Measurements from ENCODE around the gene FEZ2. TPM values are rescaled to one million over a fixed set of nuclear protein-coding genes. Genes with fewer than 3 reads are reported as not detected.

The FEZ2 gene
- total and polyA plus RNA-seq, 5 donors from 2014 or later, result 3.3 to 18.1 (median 4.4) TPM

DNA sequence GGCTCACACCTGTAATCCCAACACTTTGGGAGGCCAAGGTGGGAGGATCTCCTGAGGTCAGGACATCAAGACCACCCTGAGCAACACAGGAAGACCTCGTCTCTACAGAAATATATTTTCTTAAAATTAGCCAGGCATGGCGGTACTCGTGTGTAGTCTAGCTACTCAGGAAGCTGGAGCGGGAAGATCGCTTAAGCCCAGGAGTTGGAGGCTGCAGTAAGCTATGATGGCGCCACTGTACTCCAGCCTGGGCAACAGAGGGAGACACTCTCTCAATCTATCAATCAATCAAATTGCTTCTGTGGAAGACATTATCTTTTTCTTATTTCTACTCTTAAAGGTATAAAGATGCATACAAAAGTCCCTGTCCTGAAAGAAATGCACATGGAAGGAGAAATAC lies 11.3 kb downstream of the FEZ2 start:
- Mint-ChIP-seq H3K36me3 (peaks cover 62% of the 10 kb centered on the region), H3K27ac (no peak overlapping the region), H3K27me3 (no peaks in the 10 kb centered on the region), H3K4me3 (no peak overlapping the region), H3K4me1 (peaks cover 17 to 36% (median 18%) of the 10 kb centered on the region in 4 donors), H3K9me3 (no peaks in the 10 kb centered on the region)
- ATAC-seq (ENCODE audit: low read depth in 2 of 2) (no peak), DNase-seq (no peak)
- Histone ChIP-seq H3K27ac (ENCODE audit: insufficient read depth, low read length, poor library complexity, severe bottlenecking) (no peak overlapping the region), H3K36me3 (ENCODE audit: control insufficient read depth, insufficient read depth, low read length) (peaks cover 67% of the 10 kb centered on the region), H3K9me3 (ENCODE audit: control insufficient read depth in 2 of 2, low read length in 2 of 2) (no peaks in the 10 kb centered on the region), H3K27me3 (ENCODE audit: control insufficient read depth, insufficient read depth, low read length) (no peaks in the 10 kb centered on the region), H3K4me1 (ENCODE audit: control insufficient read depth, insufficient read depth, low read length, poor library complexity, severe bottlenecking) (no peaks in the 10 kb centered on the region), H3K4me3 (ENCODE audit: low read depth, low read length) (no peak overlapping the region)

DNA sequence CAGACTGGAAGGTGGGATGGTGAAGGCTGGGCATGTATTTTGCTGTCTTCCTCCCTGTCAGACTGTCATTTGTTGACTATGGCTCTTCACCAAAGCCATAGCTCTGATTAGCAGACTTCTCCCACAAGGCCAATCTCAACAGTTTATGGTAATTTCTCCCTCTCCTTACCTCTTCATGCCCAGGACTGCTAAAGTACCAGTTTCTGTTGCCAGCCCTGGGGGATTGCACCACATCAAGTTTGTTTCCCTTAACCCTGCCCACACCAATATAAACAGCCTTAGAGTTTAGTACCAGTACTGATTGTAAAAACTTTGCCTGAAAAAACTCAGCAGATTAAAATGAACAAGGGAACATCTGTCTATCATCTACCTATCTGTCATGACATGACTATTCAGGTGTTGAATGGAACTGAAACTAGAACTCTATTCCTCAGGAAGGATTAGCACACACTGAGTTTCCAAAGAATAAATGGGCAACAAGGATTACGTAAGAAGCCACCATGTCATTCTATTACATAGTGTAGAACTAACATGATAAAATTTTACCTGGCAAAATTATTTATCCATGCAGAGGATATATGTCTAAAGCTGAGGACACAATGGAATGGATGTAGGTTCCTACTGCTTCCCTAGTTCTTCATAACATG lies 13.7 kb downstream of the FEZ2 start:
- H3K4me1 Mint-ChIP-seq, result peaks cover 3 to 28% (median 8%) of the 10 kb centered on the region in 4 donors
- no peak overlapping the region for H3K4me3 Mint-ChIP-seq
- Histone ChIP-seq H3K4me1 (ENCODE audit: control insufficient read depth, insufficient read depth, low read length, poor library complexity, severe bottlenecking) (no peaks in the 10 kb centered on the region), H3K27me3 (ENCODE audit: control insufficient read depth, insufficient read depth, low read length) (no peaks in the 10 kb centered on the region), H3K4me3 (ENCODE audit: low read depth, low read length) (no peak overlapping the region), H3K36me3 (ENCODE audit: control insufficient read depth, insufficient read depth, low read length) (peaks cover 75% of the 10 kb centered on the region), H3K27ac (ENCODE audit: insufficient read depth, low read length, poor library complexity, severe bottlenecking) (no peak overlapping the region), H3K9me3 (ENCODE audit: control insufficient read depth in 2 of 2, low read length in 2 of 2) (no peaks in the 10 kb centered on the region)
- H3K9me3 Mint-ChIP-seq, result no peaks in the 10 kb centered on the region
- H3K27ac Mint-ChIP-seq, result peak overlapping the region in 1 of 3 donors; percentile 38
- ATAC-seq (ENCODE audit: low read depth in 2 of 2), result no peak
- H3K27me3 Mint-ChIP-seq, result no peaks in the 10 kb centered on the region
- peaks cover 78% of the 10 kb centered on the region for H3K36me3 Mint-ChIP-seq
- no peak for DNase-seq

DNA sequence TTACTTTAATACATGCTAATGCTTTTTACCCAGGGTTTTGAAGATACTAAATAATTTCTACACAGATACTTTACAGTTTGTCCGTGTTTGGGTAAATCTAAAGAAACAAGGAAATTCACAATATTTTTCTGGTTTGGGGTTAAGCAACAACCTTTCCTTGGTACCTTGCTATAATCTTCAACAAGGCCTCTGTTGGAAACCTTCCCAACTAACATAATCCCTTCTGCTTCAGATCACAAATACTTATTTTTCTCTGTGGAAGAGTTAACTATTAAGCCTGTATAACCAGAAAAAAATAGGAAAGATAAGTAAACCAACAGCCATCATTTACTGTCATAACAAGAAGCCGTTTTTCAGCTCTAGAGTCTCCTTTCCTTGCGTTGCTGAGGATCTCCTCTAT lies 15.0 kb downstream of the FEZ2 start:
- no peaks in the 10 kb centered on the region for H3K27me3 Mint-ChIP-seq
- Histone ChIP-seq H3K36me3 (ENCODE audit: control insufficient read depth, insufficient read depth, low read length) (peaks cover 78% of the 10 kb centered on the region), H3K27me3 (ENCODE audit: control insufficient read depth, insufficient read depth, low read length) (no peaks in the 10 kb centered on the region), H3K9me3 (ENCODE audit: control insufficient read depth in 2 of 2, low read length in 2 of 2) (no peaks in the 10 kb centered on the region), H3K27ac (ENCODE audit: insufficient read depth, low read length, poor library complexity, severe bottlenecking) (no peak overlapping the region), H3K4me3 (ENCODE audit: low read depth, low read length) (no peak overlapping the region), H3K4me1 (ENCODE audit: control insufficient read depth, insufficient read depth, low read length, poor library complexity, severe bottlenecking) (no peaks in the 10 kb centered on the region)
- no peaks in the 10 kb centered on the region for H3K9me3 Mint-ChIP-seq
- H3K4me1 Mint-ChIP-seq, result peaks cover 3 to 32% (median 9%) of the 10 kb centered on the region in 4 donors
- no peak for ATAC-seq (ENCODE audit: low read depth in 2 of 2)
- no peak for DNase-seq
- no peak overlapping the region for H3K4me3 Mint-ChIP-seq
- peaks cover 87% of the 10 kb centered on the region for H3K36me3 Mint-ChIP-seq
- H3K27ac Mint-ChIP-seq, result no peak overlapping the region

DNA sequence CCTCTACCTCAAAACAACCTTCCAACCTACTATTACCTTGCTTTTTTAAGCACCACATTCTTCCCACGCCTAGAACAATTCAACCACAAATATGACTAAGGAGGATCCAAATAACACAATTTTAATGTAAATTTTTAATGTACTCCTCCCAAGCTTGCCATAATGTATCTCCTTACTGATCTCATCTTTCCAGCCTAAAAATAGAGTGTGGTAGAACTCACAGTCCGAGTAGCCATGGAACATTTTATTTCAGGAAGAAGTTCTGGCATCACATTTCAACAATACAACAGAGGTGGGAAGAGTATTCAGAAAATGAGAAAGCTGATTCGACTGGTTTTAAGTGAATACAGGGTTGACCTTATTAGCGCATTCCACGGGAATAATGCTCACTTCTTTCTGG lies 15.4 kb downstream of the FEZ2 start:
- Mint-ChIP-seq H3K27me3 (no peaks in the 10 kb centered on the region), H3K4me3 (no peak overlapping the region), H3K27ac (peak overlapping the region in 1 of 3 donors; percentile 17), H3K9me3 (no peaks in the 10 kb centered on the region), H3K36me3 (peaks cover 91% of the 10 kb centered on the region), H3K4me1 (peaks cover 3 to 32% (median 9%) of the 10 kb centered on the region in 4 donors)
- ATAC-seq (ENCODE audit: low read depth in 2 of 2) (no peak), DNase-seq (no peak)
- Histone ChIP-seq H3K9me3 (ENCODE audit: control insufficient read depth in 2 of 2, low read length in 2 of 2) (no peaks in the 10 kb centered on the region), H3K4me1 (ENCODE audit: control insufficient read depth, insufficient read depth, low read length, poor library complexity, severe bottlenecking) (no peaks in the 10 kb centered on the region), H3K27me3 (ENCODE audit: control insufficient read depth, insufficient read depth, low read length) (no peaks in the 10 kb centered on the region), H3K4me3 (ENCODE audit: low read depth, low read length) (no peak overlapping the region), H3K36me3 (ENCODE audit: control insufficient read depth, insufficient read depth, low read length) (peaks cover 82% of the 10 kb centered on the region), H3K27ac (ENCODE audit: insufficient read depth, low read length, poor library complexity, severe bottlenecking) (no peak overlapping the region)

DNA sequence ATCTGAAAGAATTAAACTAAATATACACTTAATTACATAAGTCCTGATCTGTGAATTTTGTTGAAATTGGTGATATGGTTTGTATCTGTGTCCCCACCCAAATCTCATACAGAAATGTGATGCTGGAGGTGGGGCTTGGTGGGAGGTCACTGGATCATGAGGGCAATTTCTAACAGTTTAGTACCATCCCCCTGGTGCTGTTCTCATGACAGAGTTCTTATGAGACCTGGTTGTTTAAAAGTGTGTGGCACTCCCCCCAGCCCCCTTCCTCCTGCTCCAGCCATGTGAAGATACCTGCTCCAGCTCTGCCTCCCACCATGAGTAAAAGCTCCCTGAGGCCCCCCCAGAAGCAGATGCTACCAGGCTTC lies 18.7 kb downstream of the FEZ2 start:
- no peaks in the 10 kb centered on the region for H3K4me1 ChIP-seq (ENCODE audit: control insufficient read depth, insufficient read depth, low read length, poor library complexity, severe bottlenecking)
- no peaks in the 10 kb centered on the region for H3K27me3 ChIP-seq (ENCODE audit: control insufficient read depth, insufficient read depth, low read length)
- H3K4me3 ChIP-seq (ENCODE audit: low read depth, low read length), result no peak overlapping the region
- Mint-ChIP-seq H3K4me3 (no peak overlapping the region), H3K27me3 (no peaks in the 10 kb centered on the region), H3K9me3 (no peaks in the 10 kb centered on the region), H3K27ac (peak overlapping the region in 1 of 3 donors; percentile 3), H3K36me3 (peaks cover 86% of the 10 kb centered on the region), H3K4me1 (peaks cover 0 to 18% (median 6%) of the 10 kb centered on the region in 4 donors)
- H3K9me3 ChIP-seq (ENCODE audit: control insufficient read depth in 2 of 2, low read length in 2 of 2), result no peaks in the 10 kb centered on the region
- ATAC-seq (ENCODE audit: low read depth in 2 of 2), result no peak
- no peak for DNase-seq
- H3K36me3 ChIP-seq (ENCODE audit: control insufficient read depth, insufficient read depth, low read length), result peaks cover 78% of the 10 kb centered on the region
- H3K27ac ChIP-seq (ENCODE audit: insufficient read depth, low read length, poor library complexity, severe bottlenecking), result no peak overlapping the region

DNA sequence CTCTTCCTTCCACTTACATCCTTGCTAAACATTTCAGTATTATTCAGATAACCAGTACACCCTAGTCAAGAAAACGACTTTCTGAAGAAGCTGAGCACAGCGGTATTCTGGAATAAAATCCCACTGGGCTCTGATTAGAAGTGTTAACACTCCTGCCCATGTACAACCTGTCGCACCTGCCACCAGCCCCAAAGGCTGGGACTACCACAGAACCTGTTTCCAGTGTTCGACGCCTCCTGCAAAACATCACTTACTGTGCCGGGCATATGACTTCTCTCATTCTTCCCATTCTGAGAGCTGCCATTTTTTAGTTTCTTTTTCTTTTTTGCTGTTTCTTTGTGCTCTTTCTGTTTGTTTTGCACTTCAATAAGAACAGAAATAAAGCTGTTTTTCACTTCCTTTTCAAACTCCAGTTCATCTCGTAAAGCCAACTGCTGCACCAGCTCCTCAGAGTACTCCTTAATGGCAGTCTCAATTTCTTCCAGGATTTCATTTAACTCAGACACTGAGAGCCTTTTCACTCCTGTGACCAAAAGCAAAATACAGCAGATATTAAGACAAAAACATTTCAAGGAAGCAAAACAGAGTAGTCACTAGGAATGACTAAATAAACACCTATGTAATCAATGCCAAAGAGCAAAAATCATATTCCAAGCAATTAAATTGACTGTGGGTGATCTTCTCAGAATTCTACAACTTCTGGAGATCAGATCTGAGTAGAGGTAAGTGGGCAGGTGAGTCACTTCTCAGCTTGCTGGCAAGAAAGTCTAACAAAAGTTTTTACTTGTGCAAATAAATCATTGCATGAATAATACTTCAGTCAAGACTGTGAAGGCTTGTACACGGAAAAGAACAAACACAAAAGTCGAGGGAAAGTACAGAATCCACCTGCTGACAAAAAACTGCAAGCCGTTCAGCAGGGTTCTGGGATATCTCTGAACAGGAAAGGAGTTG lies 19.3 kb downstream of the FEZ2 start:
- H3K36me3 Mint-ChIP-seq, result peaks cover 86% of the 10 kb centered on the region
- peaks cover 73% of the 10 kb centered on the region for H3K36me3 ChIP-seq (ENCODE audit: control insufficient read depth, insufficient read depth, low read length)

DNA sequence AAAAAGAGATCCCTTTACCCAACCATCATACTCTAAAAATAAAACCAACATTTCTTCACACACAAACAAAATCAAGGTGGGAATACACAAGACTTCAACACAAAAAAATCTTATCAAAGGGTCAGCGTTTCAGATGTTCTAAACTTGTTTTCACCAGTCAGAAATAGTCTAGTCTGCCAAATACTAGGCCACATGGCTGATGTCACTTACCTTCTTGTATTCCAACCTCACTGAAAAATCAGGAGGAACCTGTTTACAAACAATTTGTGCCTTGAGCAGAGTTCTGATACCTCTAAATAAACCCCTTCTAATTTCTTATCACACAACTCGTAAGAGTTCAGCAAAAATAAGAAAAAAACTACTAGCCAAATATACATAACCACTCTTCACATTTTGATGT lies 20.1 kb downstream of the FEZ2 start:
- Mint-ChIP-seq H3K4me3 (peak overlapping the region in 1 of 4 donors; percentile 77), H3K9me3 (no peaks in the 10 kb centered on the region), H3K27ac (peak overlapping the region in 1 of 3 donors; percentile 83), H3K36me3 (peaks cover 86% of the 10 kb centered on the region), H3K4me1 (peaks cover 4 to 11% (median 8%) of the 10 kb centered on the region in 4 donors), H3K27me3 (no peaks in the 10 kb centered on the region)
- Histone ChIP-seq H3K4me3 (ENCODE audit: low read depth, low read length) (no peak overlapping the region), H3K4me1 (ENCODE audit: control insufficient read depth, insufficient read depth, low read length, poor library complexity, severe bottlenecking) (no peaks in the 10 kb centered on the region), H3K27ac (ENCODE audit: insufficient read depth, low read length, poor library complexity, severe bottlenecking) (no peak overlapping the region), H3K9me3 (ENCODE audit: control insufficient read depth in 2 of 2, low read length in 2 of 2) (no peaks in the 10 kb centered on the region), H3K36me3 (ENCODE audit: control insufficient read depth, insufficient read depth, low read length) (peaks cover 67% of the 10 kb centered on the region), H3K27me3 (ENCODE audit: control insufficient read depth, insufficient read depth, low read length) (no peaks in the 10 kb centered on the region)
- ATAC-seq (ENCODE audit: low read depth in 2 of 2) (no peak), DNase-seq (no peak)

More for the DNA sequence above, 19.3 kb downstream of the FEZ2 start:
- no peaks in the 10 kb centered on the region for H3K4me1 ChIP-seq (ENCODE audit: control insufficient read depth, insufficient read depth, low read length, poor library complexity, severe bottlenecking)
- no peaks in the 10 kb centered on the region for H3K9me3 ChIP-seq (ENCODE audit: control insufficient read depth in 2 of 2, low read length in 2 of 2)
- H3K27me3 Mint-ChIP-seq, result no peaks in the 10 kb centered on the region
- H3K4me3 Mint-ChIP-seq, result no peak overlapping the region
- no peaks in the 10 kb centered on the region for H3K9me3 Mint-ChIP-seq
- H3K27ac ChIP-seq (ENCODE audit: insufficient read depth, low read length, poor library complexity, severe bottlenecking), result no peak overlapping the region
- peaks cover 3 to 12% (median 6%) of the 10 kb centered on the region in 4 donors for H3K4me1 Mint-ChIP-seq
- no peak for ATAC-seq (ENCODE audit: low read depth in 2 of 2)
- H3K27me3 ChIP-seq (ENCODE audit: control insufficient read depth, insufficient read depth, low read length), result no peaks in the 10 kb centered on the region
- H3K27ac Mint-ChIP-seq, result peak overlapping the region in 2 of 3 donors; percentile 3 to 83
- peak in 1 of 3 donors; percentile 13 for DNase-seq
- H3K4me3 ChIP-seq (ENCODE audit: low read depth, low read length), result no peak overlapping the region

All from CD4-positive, CD25-positive, alpha-beta regulatory T cell (primary cell).